H1 (cell line): ENCODE measurements around the gene PIM2. TPM values are rescaled to one million over a fixed set of nuclear protein-coding genes. Genes with fewer than 3 reads are reported as not detected.

Source experiments
- CTCF ChIA-PET: fragments of 300-600 bp; sonication (Branson Sonifier 250); formaldehyde crosslinking; loops from one replicate; lab custom pipeline; 2021; ENCODE audit not compliant: partially characterized antibody; lab: Charles Lee
- POLR2A ChIA-PET: fragments of 300-600 bp; sonication (Branson Sonifier 250); formaldehyde crosslinking; loops from one replicate; lab custom pipeline; 2021; ENCODE audit warnings: inconsistent platforms; ENCODE audit not compliant: partially characterized antibody; lab: Charles Lee
- DNase-seq, 2 experiments: peaks; one replicate each; pipeline versions ENCODE4 v3.0.0 to v3.0.0-alpha.2; 2010 to 2022; ENCODE audit warnings: low spot score in 2 of 2, low read depth in 1 of 2, mixed read lengths in 1 of 2
- FAIRE-seq: peaks from 2 replicates; lab custom pipeline; 2011; peaks lifted over from hg19 to GRCh38; lab: Jason Lieb, UNC
- H2AFZ ChIP-seq: 2 replicates; pipeline ENCODE4 v1.8.1; 2012; ENCODE audit warnings: low read length, inconsistent platforms
- H2AK5ac ChIP-seq: 2 replicates; pipeline ENCODE4 v1.6.1; 2013; ENCODE audit warnings: low read depth, low read length
- H2BK120ac ChIP-seq: replicated peaks from 2 replicates; pipeline ENCODE3; 2013; ENCODE audit warnings: low read depth, low read length, inconsistent platforms
- H2BK12ac ChIP-seq: 2 replicates; pipeline ENCODE4 v1.6.1; 2013; ENCODE audit warnings: low read depth, low read length
- H2BK15ac ChIP-seq: 2 replicates; pipeline ENCODE4 v1.6.1; 2013; ENCODE audit warnings: low read length
- H2BK20ac ChIP-seq: 2 replicates; pipeline ENCODE4 v1.6.1; 2013; ENCODE audit warnings: low read length
- H2BK5ac ChIP-seq: 2 replicates; pipeline ENCODE4 v1.6.1; 2013; ENCODE audit warnings: low read depth, low read length
- H3K14ac ChIP-seq: 2 replicates; pipeline ENCODE4 v1.6.1; 2013; ENCODE audit warnings: inconsistent platforms; ENCODE audit not compliant: insufficient read length
- H3K18ac ChIP-seq: 2 replicates; pipeline ENCODE4 v1.6.1; 2013; ENCODE audit warnings: low read length; ENCODE audit errors: extremely low read depth
- H3K23ac ChIP-seq: 2 replicates; pipeline ENCODE4 v1.6.1; 2013; ENCODE audit warnings: inconsistent platforms; ENCODE audit not compliant: insufficient read length
- H3K23me2 ChIP-seq: 2 replicates; pipeline ENCODE4 v1.6.1; 2013; ENCODE audit warnings: low read depth, low read length
- H3K27ac ChIP-seq: 2 replicates; pipeline ENCODE4 v1.6.1; 2011; ENCODE audit warnings: low read depth, low read length, inconsistent platforms
- H3K27me3 ChIP-seq, 4 experiments: replicated peaks in 1 of 4; 1 replicate in 1 of 4; 2 replicates in 3 of 4; pipeline versions ENCODE4 v1.6.1 to v1.8.1; 2011 to 2013; ENCODE audit warnings: low read length in 3 of 4, mild to moderate bottlenecking in 3 of 4, inconsistent platforms in 2 of 4, mixed read lengths in 2 of 4, moderate library complexity in 1 of 4; ENCODE audit not compliant: control insufficient read depth in 3 of 4, insufficient read depth in 3 of 4; ENCODE audit errors: extremely low read depth in 1 of 4
- H3K36me3 ChIP-seq, 4 experiments: 2 replicates each; pipeline versions ENCODE4 v1.6.1 to v1.8.1; 2011 to 2013; ENCODE audit warnings: mild to moderate bottlenecking in 4 of 4, low read length in 3 of 4, moderate library complexity in 2 of 4, control low read depth in 1 of 4, inconsistent platforms in 1 of 4; ENCODE audit not compliant: insufficient read depth in 4 of 4, control insufficient read depth in 2 of 4
- H3K4ac ChIP-seq: replicated peaks from 2 replicates; pipeline ENCODE3; 2013; ENCODE audit warnings: low read length, low read depth, mixed read lengths, inconsistent platforms; ENCODE audit not compliant: insufficient read length
- H3K4me1 ChIP-seq, 4 experiments: replicated peaks in 1 of 4; 1 replicate in 1 of 4; 2 replicates in 3 of 4; pipeline versions ENCODE4 v1.6.1 to v1.8.1; 2011 to 2013; ENCODE audit warnings: low read length in 3 of 4, inconsistent platforms in 2 of 4, mixed read lengths in 1 of 4; ENCODE audit not compliant: insufficient read depth in 4 of 4, control insufficient read depth in 3 of 4
- H3K4me2 ChIP-seq, 2 experiments: 2 replicates each; pipeline versions ENCODE4 v1.6.1 to v1.8.1; 2011 to 2013; ENCODE audit warnings: low read depth in 2 of 2, low read length in 2 of 2, control low read depth in 1 of 2, inconsistent platforms in 1 of 2, mild to moderate bottlenecking in 1 of 2; ENCODE audit not compliant: insufficient read depth in 1 of 2
- H3K4me3 ChIP-seq, 4 experiments: fragments of 200-600, 300-600 bp in 1 of 4; sonication (generic), shearing (Covaris generic), sonication (Bioruptor Twin) in 1 of 4; 2 replicates each; pipeline versions ENCODE4 v1.5.1 to v1.8.1; 2011 to 2016; ENCODE audit warnings: low read length in 4 of 4, low read depth in 3 of 4, control low read depth in 2 of 4, inconsistent platforms in 2 of 4, mild to moderate bottlenecking in 2 of 4, mixed read lengths in 1 of 4, moderate library complexity in 1 of 4; ENCODE audit not compliant: insufficient read depth in 2 of 4; ENCODE audit errors: extremely low read depth in 1 of 4
- H3K56ac ChIP-seq: replicated peaks from 2 replicates; pipeline ENCODE3; 2013; ENCODE audit warnings: low read depth, mild to moderate bottlenecking, mixed read lengths, low read length, inconsistent platforms; ENCODE audit not compliant: insufficient read length
- H3K79me1 ChIP-seq: 2 replicates; pipeline ENCODE4 v1.6.1; 2013; ENCODE audit warnings: low read depth, low read length, control low read depth
- H3K79me2 ChIP-seq, 2 experiments: 2 replicates each; pipeline versions ENCODE4 v1.6.1 to v1.8.1; 2012 to 2013; ENCODE audit warnings: low read length in 2 of 2, mild to moderate bottlenecking in 2 of 2, inconsistent platforms in 1 of 2; ENCODE audit not compliant: insufficient read depth in 2 of 2, control insufficient read depth in 1 of 2
- H3K9ac ChIP-seq, 4 experiments: replicated peaks in 1 of 4; 1 replicate in 1 of 4; 2 replicates in 3 of 4; pipeline versions ENCODE4 v1.6.1 to v1.8.1; 2011 to 2013; ENCODE audit warnings: low read depth in 3 of 4, low read length in 3 of 4, control low read depth in 2 of 4, mild to moderate bottlenecking in 2 of 4, moderate library complexity in 2 of 4, inconsistent platforms in 1 of 4; ENCODE audit errors: extremely low read depth in 1 of 4
- H3K9me3 ChIP-seq, 2 experiments: 2 replicates each; pipeline versions ENCODE4 v1.6.1 to v1.8.1; 2012 to 2013; ENCODE audit warnings: mild to moderate bottlenecking in 2 of 2, moderate library complexity in 2 of 2, control low read depth in 1 of 2, inconsistent platforms in 1 of 2, low read depth in 1 of 2, low read length in 1 of 2, mixed read lengths in 1 of 2; ENCODE audit not compliant: insufficient read depth in 2 of 2
- H4K20me1 ChIP-seq, 2 experiments: replicated peaks in 1 of 2; 2 replicates each; pipeline versions ENCODE3 to v1.8.1; 2011 to 2013; ENCODE audit warnings: inconsistent platforms in 2 of 2, low read length in 2 of 2, mild to moderate bottlenecking in 1 of 2; ENCODE audit not compliant: insufficient read depth in 2 of 2, control insufficient read depth in 1 of 2
- H4K5ac ChIP-seq: 2 replicates; pipeline ENCODE4 v1.6.1; 2013; ENCODE audit warnings: low read length, low read depth, mixed read lengths, inconsistent platforms; ENCODE audit not compliant: insufficient read length
- H4K8ac ChIP-seq: 2 replicates; pipeline ENCODE4 v1.8.0; 2013; ENCODE audit warnings: mild to moderate bottlenecking, moderate library complexity, low read length, inconsistent platforms; ENCODE audit not compliant: insufficient read depth; ENCODE audit errors: extremely low read depth
- H4K91ac ChIP-seq: replicated peaks from 2 replicates; pipeline ENCODE3; 2013; ENCODE audit warnings: low read length, mixed read lengths, inconsistent platforms; ENCODE audit not compliant: insufficient read length
- PHF8 ChIP-seq: fragments of 200-600 bp; sonication (generic); conservative IDR thresholded peaks from 2 replicates; pipeline ENCODE4 v1.7.1; 2012; ENCODE audit warnings: low read depth, mild to moderate bottlenecking, inconsistent platforms, low read length, moderate library complexity
- SIN3A ChIP-seq, 2 experiments: IDR thresholded peaks in 1 of 2; conservative IDR thresholded peaks in 1 of 2; 2 replicates each; pipeline ENCODE4 v1.6.1; 2011 to 2012; ENCODE audit warnings: low read length in 2 of 2, improper control_type of control experiment in 1 of 2, low read depth in 1 of 2, mild to moderate bottlenecking in 1 of 2
- WGBS, 2 experiments: shearing (Covaris generic) in 1 of 2; methylation state at CpG; one replicate each; pipeline versions ENCODE4 v1.1.6 to v1.1.7; 2013 to 2015; ENCODE audit warnings: low lambda C conversion rate in 2 of 2, mixed read lengths in 2 of 2, inconsistent platforms in 1 of 2, low coverage in 1 of 2, missing lambda C conversion rate in 1 of 2; ENCODE audit not compliant: insufficient replicate concordance in 2 of 2, insufficient coverage in 1 of 2, insufficient read length in 1 of 2; ENCODE audit errors: extremely low coverage in 1 of 2, missing lambda C conversion rate in 1 of 2; 5-methylcytosine and 5-hydroxymethylcytosine counted together
- polyA plus RNA-seq, 7 experiments: library from polyadenylated mRNA; depleted of rRNA in 3 of 7; stranded (reverse) in 5 of 7; unstranded in 2 of 7; fragments of >200 nt in 5 of 7; fragments of 200-250 nt in 2 of 7; gene quantifications; 1 replicate in 5 of 7; 2 replicates in 1 of 7; 4 replicates in 1 of 7; pipeline versions ENCODE4 v1.2.1 to v1.2.3, GENCODE V29; 2011 to 2013; ENCODE audit warnings: missing spikeins in 2 of 7, mixed read lengths in 2 of 7
- total RNA-seq: library from RNA; stranded (reverse); fragmentation: NEBNext Ultra II Directional; extraction: Animal tissue kit (Norgen Biotek cat#: 25700); gene quantifications from 2 replicates; pipeline ENCODE4 v1.2.1, GENCODE V29; 2021

Gene PIM2
- total and polyA plus RNA-seq, 2 of the 8 experiments (the other 6 are each of a cell fraction or from before 2014, with no cell fraction given): 180 to 203 TPM

DNA sequence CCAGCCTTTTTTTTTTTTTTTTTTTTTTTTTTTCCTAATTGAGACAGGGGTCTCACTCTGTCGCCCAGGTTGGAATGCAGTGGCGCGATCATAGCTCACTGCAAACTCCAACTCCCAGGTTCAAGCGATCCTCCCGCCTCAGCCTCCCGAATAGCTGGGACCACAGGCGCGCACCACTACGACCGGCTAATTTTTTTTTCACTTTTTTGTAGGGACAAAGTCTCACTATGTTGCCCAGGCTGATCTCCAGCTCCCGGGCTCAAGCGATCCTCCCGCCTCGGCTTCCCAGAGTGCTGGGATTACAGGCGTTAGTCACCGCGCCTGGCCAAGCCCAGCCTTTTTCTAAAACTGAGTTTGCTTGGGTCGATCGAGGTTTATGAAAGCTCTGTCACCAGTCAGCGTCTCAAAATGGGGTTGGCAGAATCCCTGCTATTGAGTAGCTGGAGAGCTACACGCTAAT is 39.8 kb upstream of the PIM2 start:
- peak overlapping the region; percentile 64 to 72 for H3K4me2 ChIP-seq
- H3K4me1 ChIP-seq: peaks cover 0 to 7% (median 2%) of the 10 kb centered on the region in 4 experiments; a peak in 4 of 7 replicates
- no peak overlapping the region for H4K91ac ChIP-seq
- no peak overlapping the region for H2BK20ac ChIP-seq
- H2AFZ ChIP-seq: no peak overlapping the region
- H2BK12ac ChIP-seq: no peak overlapping the region
- ChIA-PET CTCF (interaction anchor here (2.0 to 2.2 kb wide), 2 partner anchors 10 to 14 kb away, joined by 4 to 15 read pairs; partner anchors contain the start of gene KCND1), POLR2A (interaction anchor here (0.6 to 6.7 kb wide), 11 partner anchors 12 to 882 kb away, joined by 3 to 70 read pairs (median 5); partner anchors contain the start of genes KCND1, PQBP1, SLC35A2 and TIMM17B)
- no peak overlapping the region for H3K14ac ChIP-seq
- H2BK15ac ChIP-seq: no peak overlapping the region
- H4K8ac ChIP-seq: peak overlapping the region; percentile 35
- H3K18ac ChIP-seq: no peak overlapping the region
- H3K79me1 ChIP-seq: peaks cover 7% of the 10 kb centered on the region; the same call in 1 of the 2 replicates
- WGBS, 2 experiments: 8% methylated on average over 14 of the region's 21 CpGs; no CpG with 5 or more reads in 1 of the 2 experiments
- no peak overlapping the region for H4K5ac ChIP-seq
- peaks cover 4% of the 10 kb centered on the region; the same call in 1 of the 2 replicates for H3K23me2 ChIP-seq
- no peak overlapping the region for H2AK5ac ChIP-seq
- H3K23ac ChIP-seq: no peak overlapping the region
- H3K4ac ChIP-seq: no peak overlapping the region
- H3K27me3 ChIP-seq: no peaks in the 10 kb centered on the region
- peak in 1 of 2 experiments; percentile 48 for DNase-seq
- H2BK120ac ChIP-seq: no peak overlapping the region
- TF ChIP-seq SIN3A (conservative IDR thresholded peaks at IDR 0.05 in 1 of 2, IDR thresholded peaks at IDR 0.05 in 1 of 2; ENCODE audit: low read depth in 1 of 2, low read length in 2 of 2) (no peak), PHF8 (0 out of 2 replicates have a peak, but pooled peaks have one; percentile 11)
- TF ChIP-seq, all 59 proteins: peak for 1
- no peak overlapping the region for H3K56ac ChIP-seq
- peaks cover 0 to 2% of the 10 kb centered on the region in 2 experiments for H4K20me1 ChIP-seq
- peak overlapping the region; percentile 47 to 94 (median 70); a peak in 7 of 8 replicates for H3K4me3 ChIP-seq
- FAIRE-seq: peak; percentile 13
- peaks cover 16 to 34% of the 10 kb centered on the region in 2 experiments; a peak in 3 of 4 replicates for H3K79me2 ChIP-seq
- peaks cover 0 to 13% (median 6%) of the 10 kb centered on the region in 4 experiments; a peak in 6 of 8 replicates for H3K36me3 ChIP-seq
- no peak overlapping the region for H3K27ac ChIP-seq
- peak overlapping the region in 2 of 4 experiments; percentile 34 to 47; a peak in 3 of 7 replicates for H3K9ac ChIP-seq
- no peak overlapping the region for H2BK5ac ChIP-seq
- H3K9me3 ChIP-seq: no peaks in the 10 kb centered on the region
